Hypothalamus (tissue), 51 donors: Measurements from ENCODE around the gene BLOC1S5.
"Not testable (repeated sequence)": the region's sequence is repeated elsewhere in the genome, so short reads cannot be mapped to it uniquely, and the experiment has no call there.

Experiments used
- DNase-seq, 51 donors: peaks; one replicate each; lab custom pipeline; 2025; lab: John Stamatoyannopoulos, UW

Gene BLOC1S5

GRCh38 chr6:7998103-7998725 lies 66.0 kb downstream of the BLOC1S5 start:
- DNase-seq = no peak

DNA sequence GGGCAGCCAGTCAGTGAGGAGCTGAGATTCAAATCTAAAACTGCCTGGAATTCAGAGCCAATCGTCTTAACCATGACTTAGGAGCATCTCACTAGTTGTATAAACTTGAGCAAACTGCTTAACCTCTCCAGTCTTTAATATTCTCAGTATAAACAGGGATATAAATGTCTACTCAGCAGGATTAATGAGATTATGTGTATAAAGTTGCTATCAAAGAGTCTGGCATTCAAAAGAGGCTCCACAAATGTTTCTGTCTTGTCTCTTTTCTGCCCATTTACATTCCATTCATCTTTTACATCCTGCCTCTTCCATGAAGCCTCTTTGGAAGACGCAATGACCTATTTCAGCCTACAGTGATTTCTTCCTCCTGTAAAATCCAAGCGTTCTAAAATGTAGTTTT lies 66.9 kb downstream of the BLOC1S5 start:
- DNase-seq = no peak

GRCh38 chr6:7996538-7997111 lies 67.6 kb downstream of the BLOC1S5 start:
- no peak for DNase-seq

DNA sequence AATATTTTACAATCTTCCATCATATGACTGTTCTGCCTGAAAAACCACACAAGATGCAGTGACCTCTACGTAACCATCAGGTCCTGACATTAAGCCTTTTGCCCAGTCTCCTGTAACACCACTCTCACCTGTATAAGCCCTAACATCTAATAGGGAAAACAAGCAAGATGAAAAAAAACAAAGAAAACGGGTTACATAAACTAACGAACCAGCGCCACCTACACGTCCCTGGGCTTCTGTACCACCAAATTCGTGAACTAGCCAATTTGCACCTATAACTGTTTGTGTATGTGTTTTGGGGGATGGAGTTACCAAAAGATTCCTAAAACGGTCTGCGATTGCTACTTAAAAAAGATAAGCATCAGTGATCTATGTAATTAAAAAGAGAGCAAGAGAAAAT lies 70.2 kb downstream of the BLOC1S5 start:
- DNase-seq = no peak

DNA sequence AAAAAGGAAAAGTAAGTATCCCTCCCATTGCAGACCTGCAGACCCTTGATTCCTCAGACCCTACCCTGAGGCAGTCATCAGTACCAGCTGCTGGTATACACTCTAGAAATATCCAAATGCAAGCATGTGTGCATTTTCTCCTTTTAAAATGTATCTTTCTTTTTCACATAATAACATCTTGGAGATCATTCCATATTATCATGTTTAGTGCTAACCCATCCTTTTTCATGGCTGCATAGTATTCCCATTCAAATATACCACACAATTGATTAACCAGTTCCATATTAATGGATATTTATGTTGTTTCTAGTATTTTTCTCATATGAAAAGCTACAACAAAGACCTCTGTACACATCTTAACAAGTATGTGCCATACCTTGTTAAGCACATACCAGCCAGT lies 70.8 kb downstream of the BLOC1S5 start:
- DNase-seq = no peak

- DNase-seq = peak in 1 of 51 donors; percentile 27
These were observed 72.0 kb downstream of the BLOC1S5 start for GRCh38 chr6:7992002-7992815.

- no peak for DNase-seq
These were observed 72.7 kb downstream of the BLOC1S5 start for GRCh38 chr6:7991536-7991935.

DNA sequence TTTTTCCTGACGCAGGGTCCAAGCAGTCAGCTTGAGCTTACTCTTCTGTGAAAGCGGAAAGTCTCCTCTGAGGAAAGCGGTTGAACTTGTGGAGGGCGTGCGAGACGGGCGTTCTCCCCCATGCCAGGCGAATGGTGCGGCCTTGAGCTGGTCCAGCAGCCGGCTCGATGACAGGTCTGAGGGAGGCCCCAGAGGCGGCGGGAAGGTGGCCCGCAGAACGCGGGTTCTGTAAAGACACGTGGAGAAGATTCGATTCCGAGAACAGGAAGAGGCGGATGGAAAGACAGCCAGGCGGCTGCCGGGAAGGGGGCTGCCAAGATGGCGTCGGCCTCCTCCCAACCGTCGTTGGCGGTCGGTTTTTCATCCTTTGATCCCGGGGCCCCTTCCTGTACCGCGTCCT lies 78.0 kb downstream of the BLOC1S5 start:
- no peak for DNase-seq

DNA sequence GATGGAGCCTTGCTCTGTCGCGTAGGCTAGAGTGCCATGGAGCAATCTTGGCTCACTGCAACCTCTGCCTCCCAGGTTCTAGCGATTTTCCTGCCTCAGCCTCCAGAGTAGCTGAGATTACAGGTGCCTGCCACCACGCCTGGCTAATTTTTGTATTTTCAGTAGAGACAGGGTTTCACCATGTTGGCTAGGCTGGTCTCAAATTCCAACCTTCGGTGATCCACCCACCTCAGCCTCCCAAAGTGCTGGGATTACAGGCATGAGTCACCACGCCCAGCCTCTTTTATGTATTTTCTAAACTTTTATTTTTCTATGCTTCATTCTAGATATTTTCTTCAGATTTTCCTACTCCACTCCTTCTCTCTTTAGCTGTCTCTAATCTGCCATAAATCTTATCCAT lies 80.2 kb downstream of the BLOC1S5 start:
- not testable (repeated sequence) for DNase-seq

DNA sequence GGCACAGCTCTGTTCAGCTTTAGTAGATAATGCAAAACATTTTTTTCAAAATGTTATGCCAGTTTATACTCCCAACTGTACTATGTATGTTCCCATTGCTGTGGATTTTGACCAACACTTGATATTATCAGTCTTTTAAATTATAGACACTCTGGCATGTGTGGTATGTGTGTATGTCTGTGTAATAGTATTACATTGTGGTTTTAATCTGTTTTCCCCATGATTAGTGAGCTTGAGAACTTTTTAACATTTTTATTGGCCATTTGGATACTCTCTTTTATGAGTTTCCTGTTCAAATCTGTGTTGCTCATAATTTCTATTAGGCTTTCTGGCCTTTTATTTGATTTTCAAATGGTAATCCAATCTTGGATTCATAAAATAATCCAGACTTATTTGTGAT lies 84.4 kb downstream of the BLOC1S5 start:
- no peak for DNase-seq

DNA sequence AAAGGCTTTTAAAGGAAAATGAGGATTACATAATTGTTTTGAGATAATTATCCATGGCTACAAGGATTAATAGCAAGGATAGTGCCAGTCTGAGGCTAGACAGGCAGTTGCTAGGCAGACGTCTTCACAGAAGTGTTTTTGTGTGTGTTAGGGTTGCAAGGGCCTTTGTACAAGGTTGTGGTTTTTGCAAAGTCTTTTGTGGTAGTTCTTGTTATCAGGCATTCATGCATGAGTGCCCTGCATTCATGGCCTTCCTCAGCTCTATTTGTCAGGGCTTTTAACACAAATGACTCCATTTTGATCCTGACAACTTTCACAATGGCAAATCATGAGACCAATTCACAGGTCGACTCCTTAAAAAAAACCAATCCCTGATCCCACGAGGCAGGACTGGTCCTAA lies 85.5 kb downstream of the BLOC1S5 start:
- DNase-seq = no peak

GRCh38 chr6:7976485-7977056 lies 87.6 kb downstream of the BLOC1S5 start:
- no peak for DNase-seq

- DNase-seq = peak in 12 of 51 donors; percentile 2 to 31 (median 15)
These were observed 88.4 kb downstream of the BLOC1S5 start for GRCh38 chr6:7975764-7976146.

- peak in 44 of 51 donors; percentile 5 to 89 (median 59) for DNase-seq
These were observed 89.0 kb downstream of the BLOC1S5 start for GRCh38 chr6:7974938-7975763.

- DNase-seq = no peak
These were observed 89.6 kb downstream of the BLOC1S5 start for GRCh38 chr6:7974565-7974937.

DNA sequence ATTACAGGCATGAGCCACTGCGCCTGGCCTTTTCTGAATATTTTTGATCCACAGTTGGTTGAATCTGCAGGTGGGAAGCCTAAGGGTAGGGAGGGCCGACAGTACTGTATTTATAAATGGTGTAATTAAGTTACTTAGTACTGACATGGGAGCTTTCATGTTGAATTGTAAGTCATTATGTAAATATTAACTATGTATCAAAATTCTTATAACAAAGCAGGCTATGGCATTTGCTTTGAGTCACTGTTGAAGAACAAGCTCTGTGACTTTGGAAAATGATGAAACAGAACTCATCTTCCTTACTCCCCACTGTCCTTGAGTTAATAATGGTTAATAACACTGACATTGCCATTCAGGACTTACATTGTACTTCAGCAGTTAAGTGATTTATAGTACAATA lies 90.6 kb downstream of the BLOC1S5 start:
- DNase-seq = no peak

DNA sequence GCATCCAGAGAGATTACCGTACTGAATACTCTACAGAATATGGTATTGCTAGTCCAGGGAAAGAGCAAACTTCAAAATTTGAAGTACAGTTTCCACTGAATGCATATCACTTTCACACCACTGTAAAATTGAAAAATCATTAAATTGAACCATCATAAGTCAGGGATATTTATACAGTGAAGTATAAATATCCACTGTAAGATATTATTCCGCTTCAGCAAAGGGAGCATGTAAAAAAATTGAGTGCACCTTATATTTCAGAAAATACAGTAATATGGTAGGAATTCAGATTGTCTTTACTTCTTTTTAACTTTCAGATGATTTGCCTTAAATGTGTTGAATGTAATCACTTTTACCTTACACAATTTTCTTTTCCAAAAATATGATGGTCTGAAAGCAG lies 92.7 kb downstream of the BLOC1S5 start:
- DNase-seq = no peak

DNA sequence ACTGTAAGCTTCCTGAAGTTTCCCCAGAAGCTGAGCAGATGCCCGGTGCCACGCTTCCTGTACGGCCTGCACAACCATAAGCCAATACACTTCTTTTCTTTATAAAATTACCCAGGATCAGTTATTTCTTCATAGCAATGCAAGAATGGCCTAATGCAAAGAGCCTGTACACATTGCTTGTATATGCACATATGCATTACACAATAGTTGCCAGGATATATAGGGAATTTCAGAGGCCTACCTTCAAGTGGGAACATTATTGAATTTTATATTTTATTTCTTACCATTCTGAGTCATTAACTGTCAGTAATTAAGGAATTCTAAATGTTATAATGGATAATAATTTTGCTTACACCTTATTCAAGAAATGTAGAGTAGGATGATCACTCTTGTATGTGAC lies 93.6 kb downstream of the BLOC1S5 start:
- DNase-seq = no peak
